GM18519 (cell line): ENCODE data around the gene MAP2K5.

Experiments
- ATAC-seq: cut with Tn5 transposase; IDR thresholded peaks from one replicate; pipeline ENCODE4 v1.9.1; 2021; ENCODE audit warnings: mild to moderate bottlenecking, moderate library complexity; ENCODE audit not compliant: unreplicated experiment, low FRiP score

The MAP2K5 gene

DNA sequence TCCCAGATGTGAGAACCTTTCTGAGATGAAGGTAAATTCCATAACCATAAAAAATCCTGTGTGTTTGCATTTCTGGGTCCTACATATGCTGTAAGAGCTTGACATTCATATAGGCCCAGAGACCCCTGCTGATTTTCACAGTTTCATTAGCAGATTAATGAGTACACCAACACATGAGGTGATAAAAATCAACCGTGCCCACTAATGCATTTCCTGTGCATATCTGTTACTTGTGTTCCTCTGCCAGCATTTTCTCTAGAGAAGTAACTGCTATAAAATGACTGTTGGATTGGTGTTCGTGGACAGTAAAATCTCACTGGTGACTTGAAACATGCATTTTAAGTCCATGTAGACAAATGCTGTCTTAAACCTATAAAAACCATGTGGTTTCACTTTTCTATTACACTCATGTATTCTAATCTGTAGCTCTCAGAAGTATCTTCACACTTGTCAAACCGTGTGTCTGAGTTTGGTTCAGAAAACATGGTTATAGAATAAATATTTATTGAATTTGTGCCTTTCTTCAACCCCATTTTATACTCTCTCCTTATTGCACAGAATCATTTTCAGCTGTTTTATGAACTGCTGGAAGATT is 14.6 kb downstream of the MAP2K5 start:
- ATAC-seq, result no peak

DNA sequence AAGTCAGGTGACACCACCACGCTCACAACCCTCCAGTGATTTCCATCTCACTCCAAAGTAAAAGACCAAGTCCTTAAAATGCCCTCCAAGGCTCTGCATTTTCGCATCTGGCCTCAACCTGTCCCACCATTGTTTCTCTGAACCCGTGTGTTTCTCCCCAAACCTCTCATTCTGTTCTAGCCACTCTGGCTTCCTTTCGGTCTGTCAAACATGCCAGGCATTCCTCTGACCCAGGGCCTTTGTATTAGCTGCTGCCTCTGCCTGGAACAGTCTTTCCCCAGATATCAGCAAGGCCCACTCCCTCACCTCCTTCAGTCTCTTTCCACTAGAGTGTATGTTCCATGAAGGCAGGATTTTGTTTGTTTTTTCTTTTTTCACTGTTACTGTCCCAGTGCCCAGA is 16.0 kb downstream of the MAP2K5 start:
- no peak for ATAC-seq

- ATAC-seq, result no peak
Measured at GRCh38 chr15:67559158-67559557, 16.7 kb downstream of the MAP2K5 start.

GRCh38 chr15:67559576-67559975 is 17.1 kb downstream of the MAP2K5 start:
- ATAC-seq, result no peak

DNA sequence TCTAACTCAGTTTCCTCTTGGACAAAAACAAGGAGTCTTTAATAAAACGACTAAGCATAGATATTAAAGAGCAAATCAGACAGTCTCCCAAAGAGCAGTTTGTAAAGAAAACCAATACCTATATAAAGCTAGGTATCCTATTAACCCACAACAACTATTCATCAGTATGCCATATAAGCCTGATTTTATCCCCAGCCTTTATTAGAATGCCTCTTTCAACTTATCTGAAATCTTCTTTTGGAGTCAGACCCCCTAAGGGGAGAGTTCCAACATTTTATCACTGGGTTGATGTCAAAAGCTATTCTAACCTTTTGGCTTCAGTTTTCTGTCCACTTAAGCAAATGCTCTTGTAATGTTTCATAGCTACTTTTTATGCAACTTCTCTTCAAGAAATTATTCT is 17.8 kb downstream of the MAP2K5 start:
- ATAC-seq, result no peak

GRCh38 chr15:67563092-67563491 is 20.6 kb downstream of the MAP2K5 start:
- ATAC-seq, result no peak

DNA sequence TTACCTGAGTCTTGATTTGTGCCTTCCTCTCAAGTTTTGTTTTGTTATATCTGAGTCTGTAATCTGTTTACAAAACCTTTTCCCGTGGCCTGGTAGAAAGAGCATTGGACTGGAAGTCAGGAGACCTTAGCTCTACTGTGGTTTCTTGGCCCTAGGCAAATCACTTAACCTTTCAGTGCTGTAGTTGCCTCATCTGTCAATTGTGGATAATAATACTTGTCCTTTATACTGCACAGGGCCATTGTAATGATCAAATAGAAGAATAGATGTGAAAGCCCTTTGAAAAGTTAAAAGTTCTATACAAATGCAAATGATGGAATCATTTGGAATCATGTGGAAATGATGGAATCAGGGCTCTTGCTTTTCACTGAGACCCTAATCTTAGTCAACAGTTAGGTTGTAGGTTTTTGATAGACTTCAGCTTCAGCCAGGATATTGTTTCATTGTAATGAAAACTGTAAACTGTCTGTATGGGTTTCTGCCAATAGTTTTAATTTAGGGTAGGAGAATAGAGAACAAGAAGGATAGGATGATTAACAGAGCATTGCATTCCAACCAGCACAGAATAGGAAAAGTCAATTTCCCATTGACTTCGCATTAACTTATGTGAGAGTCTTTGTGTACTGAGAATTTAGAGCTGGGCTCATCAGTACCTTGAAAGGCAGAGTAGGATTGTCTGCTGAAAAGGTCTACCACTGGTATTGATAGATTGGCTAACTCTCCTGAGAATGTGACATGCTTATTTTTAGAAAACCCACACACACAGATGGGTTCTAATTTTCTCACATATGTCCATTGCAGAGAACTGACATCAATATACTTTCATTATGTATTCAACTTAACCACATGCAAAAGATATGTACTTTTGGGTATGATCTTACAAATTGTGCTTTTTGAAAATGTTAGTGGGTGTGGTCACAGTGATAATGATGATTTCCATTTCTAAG is 21.8 kb downstream of the MAP2K5 start:
- ATAC-seq, result peak; percentile 87

- ATAC-seq, result peak; percentile 20
Measured at GRCh38 chr15:67564968-67565345, 22.5 kb downstream of the MAP2K5 start.

DNA sequence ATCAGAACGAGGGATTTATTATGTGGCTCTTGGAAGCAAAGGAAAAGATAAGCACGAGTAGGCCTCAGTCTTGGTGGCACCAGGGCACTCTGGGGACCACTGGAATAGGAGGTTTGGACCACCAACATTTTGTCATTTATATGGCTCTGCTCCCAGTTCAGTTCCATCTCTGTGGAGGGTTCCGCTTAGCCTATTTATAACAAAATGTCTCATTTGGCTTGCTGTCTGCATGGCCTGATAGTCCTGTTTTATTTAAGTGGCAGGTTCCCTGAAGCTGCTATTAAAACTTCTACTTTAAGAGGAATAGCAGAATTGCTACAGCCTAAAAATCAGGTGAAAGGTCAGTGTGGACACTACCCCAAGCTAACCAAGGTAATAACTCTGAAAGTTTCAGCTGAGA is 27.2 kb downstream of the MAP2K5 start:
- no peak for ATAC-seq

DNA sequence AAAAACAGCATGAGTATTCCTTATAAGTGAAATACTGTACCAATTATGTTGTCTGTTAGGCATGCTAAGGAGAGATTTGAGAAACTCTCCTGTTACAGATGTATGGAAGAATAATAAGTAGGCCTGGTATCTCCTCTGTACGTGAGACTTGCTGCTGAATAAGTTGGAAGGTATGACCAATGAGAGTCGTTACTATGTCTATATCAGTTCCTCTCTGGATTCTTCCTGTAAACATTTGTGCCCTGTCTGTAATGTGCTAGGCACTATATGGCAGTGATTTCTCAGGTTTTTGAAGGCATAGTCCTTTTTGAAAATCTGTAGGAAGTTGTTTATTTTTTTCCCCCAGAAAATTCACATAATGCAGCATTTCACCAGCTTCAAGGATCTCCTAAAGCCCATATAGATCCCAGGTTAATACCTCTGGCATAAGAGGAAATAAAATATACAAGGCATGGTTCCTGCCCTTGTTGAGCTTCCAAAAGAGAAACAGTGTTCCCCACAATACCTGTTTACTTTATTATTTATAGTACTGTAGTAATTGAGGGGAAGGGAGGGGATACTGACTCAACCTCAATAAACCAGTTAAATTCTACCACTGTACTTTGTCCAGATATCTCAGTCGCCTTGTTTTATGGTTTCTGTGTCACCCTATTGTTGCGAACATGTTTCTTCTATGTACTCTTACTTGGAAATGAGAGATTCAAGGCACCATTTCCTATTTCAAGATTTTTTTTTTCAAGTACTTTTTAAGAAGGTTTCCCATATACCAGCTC is 28.6 kb downstream of the MAP2K5 start:
- ATAC-seq, result no peak

GRCh38 chr15:67571648-67572415 is 29.3 kb downstream of the MAP2K5 start:
- no peak for ATAC-seq

GRCh38 chr15:67573194-67573593 is 30.7 kb downstream of the MAP2K5 start:
- ATAC-seq, result no peak

DNA sequence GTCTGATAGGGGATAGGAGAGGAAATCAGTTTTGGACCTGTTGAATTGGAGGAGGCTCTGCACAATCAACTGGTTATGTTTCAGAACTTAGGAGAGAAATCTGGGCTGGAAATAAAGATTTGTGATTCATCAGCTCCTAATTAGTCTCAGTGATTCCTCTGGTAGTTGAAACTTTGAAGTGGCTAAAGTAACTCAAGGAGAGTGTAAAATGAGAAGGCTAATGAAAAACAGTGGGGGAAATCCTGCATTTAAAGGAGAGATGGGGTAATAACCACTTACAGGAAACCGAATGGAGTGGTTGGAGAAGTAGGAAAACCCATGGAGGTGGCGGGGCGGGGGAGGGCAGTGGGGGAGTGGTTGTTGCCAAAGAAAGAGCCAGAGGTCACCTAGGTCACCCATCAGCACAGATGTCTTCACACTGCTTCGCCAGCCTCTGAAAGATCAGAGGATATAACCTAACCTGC is 32.6 kb downstream of the MAP2K5 start:
- ATAC-seq, result no peak

DNA sequence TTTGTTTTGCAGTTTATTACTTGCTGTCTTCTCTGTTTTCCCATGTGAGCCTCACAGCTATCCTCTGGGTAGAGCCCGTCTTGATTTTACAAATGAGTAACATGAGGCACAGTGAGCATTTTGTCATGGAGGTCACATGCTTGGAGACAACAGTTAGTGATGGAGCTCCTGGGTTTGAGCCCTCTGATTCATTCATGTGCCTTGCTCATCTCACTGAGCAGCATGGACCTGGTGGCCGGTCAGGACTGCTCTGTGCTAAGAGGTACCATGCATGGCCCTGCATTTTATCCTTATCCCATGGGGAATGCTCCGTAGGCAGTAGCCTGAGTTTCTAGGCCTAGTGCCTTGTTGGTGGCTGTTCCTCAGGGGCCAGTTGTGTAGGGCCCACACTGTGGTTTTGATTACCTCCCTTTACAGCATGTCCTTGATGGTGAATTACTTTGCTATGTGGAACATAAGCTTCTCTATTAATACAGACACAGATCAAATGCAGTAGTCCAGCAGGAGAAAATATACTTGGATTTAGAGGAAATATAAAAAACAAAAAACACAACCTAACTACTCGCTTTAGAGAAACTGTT is 35.6 kb downstream of the MAP2K5 start:
- ATAC-seq, result no peak

DNA sequence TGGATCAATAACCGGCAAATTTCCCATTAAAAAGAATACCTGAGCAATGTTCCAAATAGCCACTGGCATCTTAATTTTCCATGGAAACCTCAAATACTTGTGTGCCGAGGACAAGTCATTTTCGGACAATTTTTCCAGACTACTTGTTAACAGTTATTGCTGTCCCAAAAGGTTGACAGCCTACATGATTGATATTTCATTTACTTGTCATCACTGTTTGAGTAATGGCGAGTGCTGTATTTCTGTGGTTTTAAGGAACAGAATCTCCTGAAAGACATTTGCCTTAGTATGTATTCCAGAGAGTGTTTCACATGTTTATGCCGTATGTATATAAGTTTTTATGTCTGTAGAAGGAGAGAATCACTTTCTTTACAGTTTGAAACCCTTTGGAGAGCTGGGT is 36.7 kb downstream of the MAP2K5 start:
- ATAC-seq, result no peak

- ATAC-seq, result no peak
Measured at GRCh38 chr15:67579967-67580366, 37.5 kb downstream of the MAP2K5 start.

DNA sequence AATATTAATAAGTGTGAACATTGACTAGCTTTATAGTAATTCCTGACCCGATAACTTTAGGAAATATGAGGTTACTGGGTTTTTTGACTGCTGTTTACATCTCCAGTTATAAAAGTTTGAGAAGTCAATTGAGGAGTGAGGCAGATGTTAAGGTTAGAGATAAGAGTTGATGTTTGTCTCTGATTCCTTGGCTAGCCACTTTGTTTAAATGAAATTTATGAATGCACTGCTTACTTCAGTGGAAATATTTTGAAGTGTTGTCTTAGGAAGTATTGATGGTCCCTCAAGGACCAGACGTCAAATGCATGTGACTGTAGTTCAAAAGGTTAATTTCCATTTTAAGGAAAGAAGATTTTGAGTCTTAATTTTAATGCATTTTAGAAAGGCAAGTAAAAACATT is 41.7 kb downstream of the MAP2K5 start:
- ATAC-seq, result no peak

- no peak for ATAC-seq
Measured at GRCh38 chr15:67585681-67586080, 43.2 kb downstream of the MAP2K5 start.

- no peak for ATAC-seq
Measured at GRCh38 chr15:67587331-67587730, 44.8 kb downstream of the MAP2K5 start.

- ATAC-seq, result no peak
Measured at GRCh38 chr15:67587754-67588153, 45.3 kb downstream of the MAP2K5 start.
